ENCODE measurements around the gene ZYG11B.
"Not testable (repeated sequence)": the region's sequence is repeated elsewhere in the genome, so short reads cannot be mapped to it uniquely, and the experiment has no call there.

Gene ZYG11B

DNA sequence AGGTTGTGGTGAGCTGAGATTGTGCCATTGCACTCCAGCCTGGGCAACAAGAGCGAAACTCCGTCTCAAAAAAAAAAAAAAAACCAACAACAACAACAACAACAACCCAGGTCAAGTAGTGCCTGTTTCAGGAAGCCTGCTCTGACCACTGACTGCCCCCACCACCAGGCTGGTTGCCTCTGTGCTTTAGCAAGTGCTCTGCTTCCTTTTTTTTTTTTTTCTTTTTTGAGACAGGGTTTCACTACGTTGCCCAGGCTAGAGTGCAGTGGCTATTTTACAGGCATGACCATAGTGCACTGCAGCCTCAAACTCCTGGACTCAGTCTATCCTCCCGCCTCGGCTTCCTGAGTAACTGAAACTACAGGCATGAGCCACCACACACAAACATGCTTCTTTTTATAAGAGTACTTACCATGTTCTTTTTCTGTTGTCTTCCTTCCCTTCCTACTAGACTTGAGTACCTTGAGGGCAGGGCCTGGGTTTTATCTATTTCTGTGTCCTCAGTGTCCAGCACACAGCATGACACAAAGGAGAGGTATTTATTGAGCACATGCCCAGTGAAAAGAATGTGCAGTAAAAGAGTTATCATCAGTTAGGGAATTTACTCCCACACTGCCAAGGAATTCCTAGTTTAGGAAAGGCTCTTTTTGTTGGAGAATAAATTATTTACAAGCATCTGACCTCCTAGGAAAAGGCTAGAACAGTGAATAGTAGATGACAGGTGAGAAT lies 18.2 kb upstream of the ZYG11B start:
- no peak for DNase-seq (ENCODE audit: low read depth)

DNA sequence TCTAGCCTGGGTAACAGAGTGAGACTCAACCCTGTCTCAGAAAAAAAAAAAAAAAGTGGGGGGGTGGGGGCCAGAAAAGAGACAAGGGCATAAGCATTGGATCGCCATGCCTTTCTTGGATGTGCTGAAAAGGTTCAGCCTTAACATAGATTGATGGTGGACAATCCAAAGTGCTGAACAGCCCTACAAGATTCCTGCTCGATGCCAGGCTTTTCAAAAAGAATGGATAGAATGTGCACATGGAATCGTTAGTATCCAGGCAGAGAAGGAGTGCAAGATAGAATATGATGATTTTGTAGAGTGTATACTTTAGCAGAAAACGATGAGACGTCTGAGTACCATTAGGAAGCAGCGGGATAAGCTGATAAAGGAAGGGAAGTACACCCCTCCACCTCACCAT lies 17.2 kb upstream of the ZYG11B start:
- no peak for DNase-seq (ENCODE audit: low read depth)

- DNase-seq (ENCODE audit: low read depth): no peak
Observed at GRCh38 chr1:52713590-52713989, 12.7 kb upstream of the ZYG11B start.

- DNase-seq (ENCODE audit: low read depth): not testable (repeated sequence)
Observed at GRCh38 chr1:52715296-52715695, 11.0 kb upstream of the ZYG11B start.

- DNase-seq (ENCODE audit: low read depth): no peak
Observed at GRCh38 chr1:52723260-52723659, 3.0 kb upstream of the ZYG11B start.

DNA sequence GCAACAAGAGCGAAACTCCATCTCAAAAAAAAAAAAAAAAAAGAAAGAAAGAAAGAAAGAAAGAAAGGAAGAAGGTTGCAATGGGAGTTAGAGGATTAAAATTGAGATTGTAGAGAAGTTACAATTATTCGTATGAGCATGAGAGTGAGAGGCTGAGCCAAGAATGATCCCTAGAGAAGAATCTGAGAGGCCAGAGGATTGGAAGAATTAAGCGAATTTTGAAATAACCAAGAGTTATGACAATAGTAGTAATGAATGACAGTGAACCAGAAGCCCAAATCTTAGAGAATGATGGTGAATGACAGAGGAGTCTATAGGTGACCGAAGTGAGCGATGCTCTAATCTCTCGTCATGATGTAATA lies 369 bp upstream of the ZYG11B start:
- no peak for DNase-seq (ENCODE audit: low read depth)

DNA sequence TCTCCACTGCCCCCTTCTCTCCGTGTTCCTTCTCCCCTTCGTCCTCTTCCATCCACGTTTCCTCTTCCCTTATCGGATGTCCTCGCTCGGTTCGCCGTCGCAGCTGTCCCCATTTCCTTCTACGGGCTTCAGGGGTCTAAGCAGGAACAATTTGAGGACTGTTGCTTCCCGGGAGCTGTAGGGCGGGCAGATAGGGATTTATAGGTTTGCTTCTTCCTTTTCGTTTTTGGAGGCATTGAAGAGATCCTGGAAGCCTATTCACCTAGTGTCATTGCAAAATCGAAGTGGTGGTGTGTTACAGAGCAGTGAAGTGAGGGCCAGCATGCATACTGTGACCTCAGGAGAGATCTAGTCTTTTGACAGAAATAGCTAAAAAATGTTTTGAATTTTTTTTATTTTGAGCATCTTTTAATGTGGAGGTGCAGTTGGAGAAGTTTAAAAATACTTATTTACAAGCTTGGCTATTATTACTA lies 897 bp downstream of the ZYG11B start:
- DNase-seq (ENCODE audit: low read depth): no peak

GRCh38 chr1:52727956-52728656 lies 1.9 kb downstream of the ZYG11B start:
- DNase-seq (ENCODE audit: low read depth): no peak

DNA sequence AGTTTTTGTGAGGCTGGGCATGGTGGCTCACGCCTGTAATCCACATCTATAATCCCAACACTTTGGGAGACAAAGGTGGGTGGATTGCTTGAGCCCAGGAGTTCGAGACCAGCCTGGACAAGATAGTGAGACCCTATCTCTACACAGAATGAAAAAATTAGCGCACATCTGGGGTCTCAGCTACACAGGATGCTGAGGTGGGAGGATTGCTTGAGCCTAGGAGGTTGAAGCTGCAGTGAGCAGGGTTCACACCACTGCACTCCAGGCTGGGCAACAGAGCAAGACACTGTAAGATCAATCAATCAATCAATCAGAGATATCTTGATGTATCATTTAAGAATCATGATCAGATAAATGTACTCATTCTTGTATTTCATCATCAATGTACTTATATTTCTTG lies 7.1 kb downstream of the ZYG11B start:
- no peak for DNase-seq (ENCODE audit: low read depth)

- DNase-seq (ENCODE audit: low read depth): not testable (repeated sequence)
Observed at GRCh38 chr1:52735371-52735770, 9.1 kb downstream of the ZYG11B start.

GRCh38 chr1:52738148-52738547 lies 11.9 kb downstream of the ZYG11B start:
- DNase-seq (ENCODE audit: low read depth): no peak

- DNase-seq (ENCODE audit: low read depth): no peak
Observed at GRCh38 chr1:52738893-52739292, 12.6 kb downstream of the ZYG11B start.

- no peak for DNase-seq (ENCODE audit: low read depth)
Observed at GRCh38 chr1:52739699-52740467, 13.6 kb downstream of the ZYG11B start.

- DNase-seq (ENCODE audit: low read depth): no peak
Observed at GRCh38 chr1:52741259-52741658, 15.0 kb downstream of the ZYG11B start.

- DNase-seq (ENCODE audit: low read depth): no peak
Observed at GRCh38 chr1:52746189-52746588, 19.9 kb downstream of the ZYG11B start.

GRCh38 chr1:52747450-52747849 lies 21.2 kb downstream of the ZYG11B start:
- DNase-seq (ENCODE audit: low read depth): no peak

- DNase-seq (ENCODE audit: low read depth): no peak
Observed at GRCh38 chr1:52748119-52748518, 21.9 kb downstream of the ZYG11B start.

- DNase-seq (ENCODE audit: low read depth): not testable (repeated sequence)
Observed at GRCh38 chr1:52749496-52749895, 23.2 kb downstream of the ZYG11B start.

DNA sequence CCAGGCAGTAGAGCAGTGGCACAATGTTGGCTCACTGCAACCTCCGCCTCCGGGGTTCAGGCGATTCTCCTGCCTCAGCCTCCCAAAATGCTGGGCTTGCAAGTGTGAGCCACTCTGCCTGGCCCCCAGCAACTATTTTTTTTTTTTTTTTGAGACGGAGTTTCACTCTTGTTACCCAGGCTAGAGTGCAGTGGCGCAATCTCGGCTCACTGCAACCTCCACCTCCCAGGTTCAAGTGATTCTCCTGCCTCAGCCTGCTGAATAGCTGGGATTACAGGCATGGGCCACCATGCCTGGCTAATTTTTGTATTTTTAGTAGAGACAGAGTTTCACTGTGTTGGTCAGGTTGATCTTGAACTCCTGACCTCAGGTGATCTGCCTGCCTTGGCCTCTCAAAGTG lies 23.9 kb downstream of the ZYG11B start:
- not testable (repeated sequence) for DNase-seq (ENCODE audit: low read depth)

- no peak for DNase-seq (ENCODE audit: low read depth)
Observed at GRCh38 chr1:52751589-52752483, 25.6 kb downstream of the ZYG11B start.

DNA sequence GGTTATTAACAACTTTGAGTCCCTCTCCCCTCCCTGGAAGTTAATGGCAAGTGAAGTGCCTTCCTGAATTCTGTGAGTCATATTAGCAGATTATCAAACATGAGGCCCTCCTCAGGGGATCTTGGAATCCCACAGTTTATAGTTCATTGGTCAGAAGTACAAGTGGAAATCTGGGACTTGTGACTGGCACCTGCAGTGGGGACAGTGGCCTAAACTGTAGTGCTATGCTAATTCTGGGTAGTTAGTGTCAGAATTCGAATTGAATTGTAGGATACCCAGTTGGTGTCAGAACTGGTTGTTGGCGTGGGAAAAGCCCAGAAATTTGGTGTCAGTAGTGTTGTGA lies 26.2 kb downstream of the ZYG11B start:
- DNase-seq (ENCODE audit: low read depth): no peak

- DNase-seq (ENCODE audit: low read depth): no peak
Observed at GRCh38 chr1:52753169-52753568, 26.9 kb downstream of the ZYG11B start.
